GM23338 (cell line): ENCODE results near the gene TRH. TPM values are rescaled to one million over a fixed set of nuclear protein-coding genes. Genes with fewer than 3 reads are reported as not detected.

Experiments used
- ATAC-seq: fragments of 200-7000 bp; cut with Tn5 transposase; 3 replicates; pipeline ENCODE4 v1.9.1; 2020
- DNase-seq: peaks from one replicate; pipeline ENCODE4 v3.0.0-alpha.2; 2015; ENCODE audit warnings: low spot score
- H2AFZ ChIP-seq: fragments of 200-600 bp; sonication (generic); 2 replicates; pipeline ENCODE4 v1.8.0; 2016; ENCODE audit warnings: antibody characterized with exemption, mild to moderate bottlenecking, moderate library complexity
- H3F3A ChIP-seq: fragments of 200-600 bp; sonication (generic); replicated peaks from 2 replicates; pipeline ENCODE4 v1.8.0; 2017; ENCODE audit warnings: antibody characterized with exemption, mixed run types, low read depth
- H3K27ac ChIP-seq: fragments of 200-600 bp; sonication (generic); 2 replicates; pipeline ENCODE4 v1.6.1; 2016; ENCODE audit warnings: low read depth
- H3K27me3 ChIP-seq: fragments of 200-600 bp; sonication (generic); 2 replicates; pipeline ENCODE4 v1.8.0; 2016; ENCODE audit warnings: mild to moderate bottlenecking, mixed run types, moderate library complexity; ENCODE audit not compliant: insufficient read depth
- H3K36me3 ChIP-seq: fragments of 200-600 bp; sonication (generic); 2 replicates; pipeline ENCODE4 v1.8.0; 2016; ENCODE audit warnings: mild to moderate bottlenecking; ENCODE audit not compliant: insufficient read depth
- H3K4me1 ChIP-seq: fragments of 200-600 bp; sonication (generic); 2 replicates; pipeline ENCODE4 v1.8.0; 2016; ENCODE audit warnings: mild to moderate bottlenecking, moderate library complexity; ENCODE audit not compliant: insufficient read depth
- H3K4me2 ChIP-seq: fragments of 200-600 bp; sonication (generic); 2 replicates; pipeline ENCODE4 v1.7.1; 2017; ENCODE audit warnings: mixed run types
- H3K4me3 ChIP-seq: fragments of 200-600 bp; sonication (generic); 2 replicates; pipeline ENCODE4 v1.6.1; 2016; ENCODE audit warnings: mixed run types
- H3K79me2 ChIP-seq: fragments of 200-600 bp; sonication (generic); replicated peaks from 2 replicates; pipeline ENCODE4 v1.8.0; 2017; ENCODE audit warnings: mild to moderate bottlenecking; ENCODE audit not compliant: insufficient read depth
- H3K9me2 ChIP-seq: fragments of 200-600 bp; sonication (generic); 2 replicates; pipeline ENCODE4 v1.8.0; 2017; ENCODE audit not compliant: insufficient read depth
- H4K20me1 ChIP-seq: fragments of 200-600 bp; sonication (generic); replicated peaks from 2 replicates; pipeline ENCODE4 v1.8.0; 2017; ENCODE audit warnings: mild to moderate bottlenecking; ENCODE audit not compliant: insufficient read depth
- H3K27ac Mint-ChIP-seq: 2 replicates; pipeline ENCODE4 v1.8.0; 2020; ENCODE audit warnings: inconsistent platforms, mild to moderate bottlenecking, moderate library complexity, mixed read lengths
- H3K27me3 Mint-ChIP-seq: 3 replicates; pipeline ENCODE4 v1.8.0; 2022; ENCODE audit warnings: low read depth, mild to moderate bottlenecking, moderate library complexity, mixed read lengths, inconsistent platforms; ENCODE audit not compliant: insufficient read depth, poor library complexity
- H3K36me3 Mint-ChIP-seq: 3 replicates; pipeline ENCODE4 v1.8.0; 2021; ENCODE audit warnings: low read depth, mild to moderate bottlenecking, inconsistent platforms, moderate library complexity, mixed read lengths
- H3K4me1 Mint-ChIP-seq: 3 replicates; pipeline ENCODE4 v1.8.0; 2020; ENCODE audit warnings: mild to moderate bottlenecking, inconsistent platforms, mixed read lengths
- H3K4me3 Mint-ChIP-seq: 3 replicates; pipeline ENCODE4 v1.8.0; 2021; ENCODE audit warnings: moderate library complexity, mild to moderate bottlenecking, inconsistent platforms, mixed read lengths
- H3K9me3 Mint-ChIP-seq: 3 replicates; pipeline ENCODE4 v1.8.0; 2020; ENCODE audit warnings: moderate library complexity, mild to moderate bottlenecking, inconsistent platforms, mixed read lengths
- CREB1 ChIP-seq: fragments of 250-450 bp; sonication (Bioruptor Pico); IDR thresholded peaks from 2 replicates; pipeline ENCODE4 v1.5.0; 2020; ENCODE audit warnings: low read depth, mild to moderate bottlenecking, moderate library complexity
- JUNB ChIP-seq: IDR thresholded peaks from one replicate; pipeline ENCODE4 v1.6.1; 2016; ENCODE audit warnings: antibody characterized with exemption; ENCODE audit not compliant: unreplicated experiment
- NANOG ChIP-seq: IDR thresholded peaks from 2 replicates; pipeline ENCODE4 v1.6.1; 2016; ENCODE audit warnings: antibody characterized with exemption, borderline replicate concordance
- POLR2AphosphoS5 ChIP-seq: IDR thresholded peaks from 2 replicates; pipeline ENCODE4 v1.6.1; 2016; ENCODE audit warnings: antibody characterized with exemption, low read depth
- STAT1 ChIP-seq: IDR thresholded peaks from one replicate; pipeline ENCODE4 v1.6.1; 2016; ENCODE audit warnings: antibody characterized with exemption; ENCODE audit not compliant: unreplicated experiment
- ZNF114 ChIP-seq: fragments of 250-450 bp; sonication (Bioruptor Pico); IDR thresholded peaks from 2 replicates; pipeline ENCODE4 v1.5.0; 2020; ENCODE audit warnings: mild to moderate bottlenecking, moderate library complexity
- ZNF331 ChIP-seq: fragments of 250-450 bp; sonication (Bioruptor Pico); IDR thresholded peaks from 2 replicates; pipeline ENCODE4 v1.5.0; 2020; ENCODE audit warnings: low read depth, mild to moderate bottlenecking, moderate library complexity
- polyA plus RNA-seq: library from polyadenylated mRNA; unstranded; fragments of >200 nt; fragmentation: Nextera tagmentation; extraction: Ambion mirVana; gene quantifications from 2 replicates; pipeline ENCODE4 v1.2.1, GENCODE V29; 2016
- total RNA-seq: library from RNA; depleted of rRNA; stranded (reverse); fragments of >200 nt; shearing (Covaris generic); gene quantifications from 2 replicates; pipeline ENCODE4 v1.2.3, GENCODE V29; 2014
- TF ChIP-seq, protein P1 (sequence below), 2 experiments: fragments of 200-600 bp in 1 of 2; sonication (generic) in 1 of 2; conservative IDR thresholded peaks; 2 replicates each; pipeline versions ENCODE4 v1.5.1 to v1.6.1; 2016 to 2017; ENCODE audit warnings: antibody characterized with exemption in 2 of 2, low read depth in 2 of 2, mild to moderate bottlenecking in 2 of 2, moderate library complexity in 1 of 2
- TF ChIP-seq, protein P2 (sequence below): IDR thresholded peaks from 2 replicates; pipeline ENCODE4 v1.6.1; 2016; ENCODE audit warnings: antibody characterized with exemption

Gene TRH
- total and polyA plus RNA-seq, 2 experiments from 2014 or later, result 0.28 TPM; not detected in 1

DNA sequence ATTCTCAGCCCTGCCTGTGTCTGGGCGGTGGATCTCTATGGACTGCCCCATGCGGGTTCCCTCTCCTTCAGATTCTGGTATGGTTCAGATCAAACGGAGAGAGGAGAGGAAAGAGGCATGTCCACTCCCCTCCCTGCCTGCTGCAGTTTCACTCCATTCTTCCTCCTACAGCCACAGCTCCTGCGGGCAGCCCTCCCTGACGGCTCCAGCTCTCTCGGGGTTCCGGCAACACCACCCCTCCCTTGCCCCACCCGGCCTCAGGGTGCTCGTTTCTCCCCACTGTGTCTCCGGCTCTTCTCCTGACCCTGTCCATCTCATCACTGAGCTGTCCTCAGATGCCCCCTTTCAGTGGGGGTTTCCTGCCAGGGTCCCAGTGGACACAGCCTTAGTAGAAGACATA lies 13.9 kb downstream of the TRH start:
- Histone ChIP-seq H3K4me2 (no peak overlapping the region), H3K27me3 (no peaks in the 10 kb centered on the region), H3K79me2 (no peaks in the 10 kb centered on the region), H3K36me3 (no peaks in the 10 kb centered on the region), H3K9me2 (no peaks in the 10 kb centered on the region), H3K4me3 (no peak overlapping the region), H3K4me1 (no peaks in the 10 kb centered on the region; the same call in 1 of the 2 replicates), H3F3A (no peaks in the 10 kb centered on the region), H3K27ac (no peak overlapping the region), H2AFZ (no peak overlapping the region), H4K20me1 (no peaks in the 10 kb centered on the region; the same call in 1 of the 2 replicates)
- Mint-ChIP-seq H3K27me3 (peaks cover 11% of the 10 kb centered on the region), H3K4me1 (peaks cover 7% of the 10 kb centered on the region), H3K4me3 (no peak overlapping the region), H3K36me3 (no peaks in the 10 kb centered on the region), H3K9me3 (no peaks in the 10 kb centered on the region), H3K27ac (no peak overlapping the region)
- TF ChIP-seq NANOG (no peak), ZNF331 (CRISPR knock-in tag) (no peak), POLR2AphosphoS5 (no peak), CREB1 (CRISPR knock-in tag) (no peak), JUNB (no peak)
- TF ChIP-seq, protein P1, sequence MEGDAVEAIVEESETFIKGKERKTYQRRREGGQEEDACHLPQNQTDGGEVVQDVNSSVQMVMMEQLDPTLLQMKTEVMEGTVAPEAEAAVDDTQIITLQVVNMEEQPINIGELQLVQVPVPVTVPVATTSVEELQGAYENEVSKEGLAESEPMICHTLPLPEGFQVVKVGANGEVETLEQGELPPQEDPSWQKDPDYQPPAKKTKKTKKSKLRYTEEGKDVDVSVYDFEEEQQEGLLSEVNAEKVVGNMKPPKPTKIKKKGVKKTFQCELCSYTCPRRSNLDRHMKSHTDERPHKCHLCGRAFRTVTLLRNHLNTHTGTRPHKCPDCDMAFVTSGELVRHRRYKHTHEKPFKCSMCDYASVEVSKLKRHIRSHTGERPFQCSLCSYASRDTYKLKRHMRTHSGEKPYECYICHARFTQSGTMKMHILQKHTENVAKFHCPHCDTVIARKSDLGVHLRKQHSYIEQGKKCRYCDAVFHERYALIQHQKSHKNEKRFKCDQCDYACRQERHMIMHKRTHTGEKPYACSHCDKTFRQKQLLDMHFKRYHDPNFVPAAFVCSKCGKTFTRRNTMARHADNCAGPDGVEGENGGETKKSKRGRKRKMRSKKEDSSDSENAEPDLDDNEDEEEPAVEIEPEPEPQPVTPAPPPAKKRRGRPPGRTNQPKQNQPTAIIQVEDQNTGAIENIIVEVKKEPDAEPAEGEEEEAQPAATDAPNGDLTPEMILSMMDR (conservative IDR thresholded peaks at IDR 0.05; ENCODE audit: low read depth in 2 of 2), result no peak
- no peak for ATAC-seq
- DNase-seq, result no peak

DNA sequence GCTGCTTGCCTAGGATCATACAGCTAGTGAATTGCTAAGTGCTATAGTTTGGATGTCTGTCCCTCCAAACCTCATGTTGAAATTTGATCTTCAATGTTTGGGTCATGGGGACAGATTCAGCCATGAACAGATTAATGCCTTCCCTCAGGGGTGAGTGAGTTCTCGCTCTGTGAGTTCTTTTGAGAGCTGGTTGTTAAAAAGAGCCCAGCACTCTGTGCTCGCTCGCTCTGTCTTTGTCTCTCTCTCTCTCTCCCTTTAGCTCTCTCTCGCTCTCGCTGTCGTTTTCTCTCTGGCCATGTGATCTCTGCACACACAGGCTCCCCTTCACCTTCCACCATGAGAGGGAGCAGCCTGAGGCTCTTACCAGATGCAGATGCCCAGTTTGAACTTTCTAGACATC lies 14.9 kb downstream of the TRH start:
- peaks cover 12% of the 10 kb centered on the region for H3K27me3 Mint-ChIP-seq

More for the DNA sequence above, 14.9 kb downstream of the TRH start:
- TF ChIP-seq ZNF114 (CRISPR knock-in tag) (no peak), STAT1 (no peak), NANOG (no peak), CREB1 (CRISPR knock-in tag) (no peak), JUNB (no peak), ZNF331 (CRISPR knock-in tag) (no peak)
- TF ChIP-seq, protein P1 (conservative IDR thresholded peaks at IDR 0.05; ENCODE audit: low read depth in 2 of 2), result no peak
- TF ChIP-seq, protein P2, sequence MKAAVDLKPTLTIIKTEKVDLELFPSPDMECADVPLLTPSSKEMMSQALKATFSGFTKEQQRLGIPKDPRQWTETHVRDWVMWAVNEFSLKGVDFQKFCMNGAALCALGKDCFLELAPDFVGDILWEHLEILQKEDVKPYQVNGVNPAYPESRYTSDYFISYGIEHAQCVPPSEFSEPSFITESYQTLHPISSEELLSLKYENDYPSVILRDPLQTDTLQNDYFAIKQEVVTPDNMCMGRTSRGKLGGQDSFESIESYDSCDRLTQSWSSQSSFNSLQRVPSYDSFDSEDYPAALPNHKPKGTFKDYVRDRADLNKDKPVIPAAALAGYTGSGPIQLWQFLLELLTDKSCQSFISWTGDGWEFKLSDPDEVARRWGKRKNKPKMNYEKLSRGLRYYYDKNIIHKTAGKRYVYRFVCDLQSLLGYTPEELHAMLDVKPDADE, result no peak
- peaks cover 9% of the 10 kb centered on the region for H3K4me1 Mint-ChIP-seq
- H3K27ac Mint-ChIP-seq, result no peak overlapping the region
- Histone ChIP-seq H3K4me2 (no peak overlapping the region), H4K20me1 (no peaks in the 10 kb centered on the region), H2AFZ (no peak overlapping the region), H3F3A (no peaks in the 10 kb centered on the region), H3K4me3 (no peak overlapping the region), H3K27ac (no peak overlapping the region), H3K36me3 (no peaks in the 10 kb centered on the region), H3K79me2 (no peaks in the 10 kb centered on the region), H3K27me3 (no peaks in the 10 kb centered on the region), H3K4me1 (no peaks in the 10 kb centered on the region; the same call in 1 of the 2 replicates), H3K9me2 (no peaks in the 10 kb centered on the region)
- ATAC-seq (no peak; the same call in 2 of the 3 replicates), DNase-seq (no peak)
- H3K4me3 Mint-ChIP-seq, result no peak overlapping the region
- no peaks in the 10 kb centered on the region for H3K36me3 Mint-ChIP-seq
- H3K9me3 Mint-ChIP-seq, result no peaks in the 10 kb centered on the region
